GM21526 (cell line): ENCODE data around the gene FERD3L.

ENCODE experiments used
- ATAC-seq: cut with Tn5 transposase; IDR thresholded peaks from one replicate; pipeline ENCODE4 v1.9.1; 2021; ENCODE audit warnings: moderate library complexity; ENCODE audit not compliant: unreplicated experiment, low FRiP score

The FERD3L gene

DNA sequence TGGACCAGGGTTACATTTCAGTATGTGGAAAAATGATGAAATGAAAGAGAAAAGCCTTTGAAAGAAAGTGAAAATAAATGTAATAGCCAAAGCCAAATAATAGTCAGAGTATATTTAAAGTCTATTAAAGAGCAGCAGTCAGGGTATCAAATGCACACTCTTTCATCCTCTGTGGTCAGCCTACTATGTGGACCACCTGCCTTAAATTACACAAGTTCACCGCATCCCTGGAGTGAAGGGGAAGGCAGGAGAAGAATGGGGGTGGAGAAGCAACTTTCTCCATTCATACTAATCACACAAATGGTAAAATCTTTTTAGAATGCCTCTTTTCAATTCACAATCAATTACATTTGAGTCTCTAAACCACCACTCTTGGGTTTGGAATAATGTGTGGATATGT lies 43.7 kb downstream of the FERD3L start:
- ATAC-seq, result no peak

GRCh38 chr7:19099924-19100323 lies 45.3 kb downstream of the FERD3L start:
- no peak for ATAC-seq

DNA sequence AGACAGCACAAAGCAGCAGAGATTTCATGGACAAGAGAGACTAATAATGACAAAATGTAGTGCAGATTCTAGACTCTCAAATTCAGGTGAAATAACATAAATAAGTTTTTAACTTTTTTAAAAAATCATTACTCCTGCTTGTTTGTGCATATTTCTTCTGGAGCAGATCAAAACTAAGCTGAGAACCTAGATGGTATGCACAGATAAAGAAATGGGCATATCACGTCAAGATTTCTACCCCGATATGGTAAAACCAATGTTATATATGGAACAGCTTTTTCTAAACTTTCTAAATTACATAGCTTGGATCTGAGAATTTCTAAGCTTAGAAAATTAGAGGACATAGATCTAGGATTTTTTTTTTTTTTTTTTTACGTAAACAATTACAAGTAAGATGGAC lies 46.0 kb downstream of the FERD3L start:
- ATAC-seq, result no peak

DNA sequence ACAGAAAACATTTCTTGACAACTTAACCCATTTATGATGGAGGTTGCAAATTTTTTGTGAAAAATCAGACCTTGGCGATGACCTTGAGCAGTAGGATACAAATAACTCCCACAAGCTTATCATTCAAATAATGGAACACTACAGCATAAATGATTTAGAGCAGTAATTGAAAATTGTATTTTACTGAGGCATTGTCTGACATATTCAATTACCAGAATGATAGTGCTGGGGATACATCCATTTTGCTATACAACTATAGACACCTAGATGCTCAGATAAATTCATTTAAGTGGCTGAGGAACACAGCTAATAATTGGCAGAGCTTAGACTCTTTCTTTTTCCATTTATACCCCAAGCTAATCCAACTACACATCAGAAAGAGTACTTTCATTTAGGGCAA lies 46.7 kb downstream of the FERD3L start:
- no peak for ATAC-seq

DNA sequence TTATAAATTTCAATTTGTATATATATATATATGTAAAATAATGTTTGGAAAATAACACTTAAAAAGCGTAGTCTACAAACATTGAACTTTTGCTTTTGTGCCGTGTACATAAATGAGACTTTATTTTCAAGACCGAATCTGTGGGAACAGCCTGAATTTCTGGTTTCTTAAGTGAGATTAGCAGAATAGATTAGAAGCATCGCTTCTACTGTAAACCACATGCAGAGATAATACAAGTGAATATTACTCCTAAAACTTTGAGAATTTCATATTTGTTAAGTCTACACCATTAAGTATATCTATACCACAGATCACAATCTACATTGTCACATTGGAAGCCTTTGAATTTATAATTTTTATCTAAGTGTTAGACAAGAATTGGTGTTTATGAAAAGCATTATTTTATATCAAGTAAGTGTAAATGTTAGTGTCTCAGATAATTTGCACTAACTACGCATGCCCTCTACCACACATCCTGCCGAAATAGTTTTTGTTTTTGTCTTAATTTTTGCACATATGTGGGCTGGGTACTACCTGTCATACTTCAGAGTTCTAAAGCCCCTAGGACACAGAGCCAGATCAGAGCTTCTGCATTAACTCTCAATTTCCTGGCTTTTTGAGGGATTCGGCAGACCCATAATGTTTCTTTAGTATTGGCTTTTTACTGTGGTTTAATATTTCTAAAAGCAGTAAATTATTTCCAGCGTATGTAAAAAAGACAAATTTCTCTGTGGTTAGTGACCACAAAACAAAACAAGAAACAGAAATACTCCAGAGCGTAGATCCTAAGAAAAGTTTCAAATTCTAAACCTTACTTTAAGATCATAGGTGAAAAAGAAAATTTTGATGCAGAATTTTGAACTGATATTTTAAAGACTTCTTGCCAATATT lies 47.8 kb downstream of the FERD3L start:
- no peak for ATAC-seq

GRCh38 chr7:19095353-19095860 lies 49.8 kb downstream of the FERD3L start:
- no peak for ATAC-seq
